Measurements from ENCODE around the gene POMGNT1.

Gene POMGNT1

GRCh38 chr1:46188295-46189030, 9.8 kb downstream of the POMGNT1 start:
- no peak overlapping the region for H3K9ac ChIP-seq (ENCODE audit: low read length)
- no peaks in the 10 kb centered on the region for H3K79me2 ChIP-seq (ENCODE audit: low read length)
- H3K27me3 ChIP-seq (replicated peaks; ENCODE audit: insufficient read depth, low read length) = no peaks in the 10 kb centered on the region
- no peak overlapping the region for H3K27ac ChIP-seq (ENCODE audit: low read length)
- H2AFZ ChIP-seq (ENCODE audit: low read length) = no peak overlapping the region
- no peaks in the 10 kb centered on the region for H3F3A ChIP-seq (ENCODE audit: insufficient read depth, low read length)
- H3K4me1 ChIP-seq (ENCODE audit: low read length) = no peaks in the 10 kb centered on the region
- H3K4me2 ChIP-seq (ENCODE audit: low read depth, low read length) = no peak overlapping the region
- H3K9me3 ChIP-seq (replicated peaks; ENCODE audit: insufficient read depth, low read length) = no peaks in the 10 kb centered on the region
- DNase-seq = no peak
- no peaks in the 10 kb centered on the region for H4K20me1 ChIP-seq (ENCODE audit: insufficient read depth, low read length)
- H3K36me3 ChIP-seq (replicated peaks; ENCODE audit: insufficient read depth, low read length) = no peaks in the 10 kb centered on the region
- no peak for TF ChIP-seq CTCF (IDR thresholded peaks at IDR 0.05; ENCODE audit: low read length)
- no peak for TF ChIP-seq EZH2 (optimal IDR thresholded peaks at IDR 0.05; ENCODE audit: low read depth, low read length)
- TF ChIP-seq EZH2phosphoT487 (IDR thresholded peaks at IDR 0.05; ENCODE audit: low read length) = no peak
- H3K9me2 ChIP-seq (replicated peaks; ENCODE audit: insufficient read depth, low read length) = no peaks in the 10 kb centered on the region
- H3K4me3 ChIP-seq (ENCODE audit: low read length) = no peak overlapping the region

GRCh38 chr1:46187106-46187869, 10.9 kb downstream of the POMGNT1 start:
- Histone ChIP-seq H3K27ac (ENCODE audit: low read length) (no peak overlapping the region), H4K20me1 (ENCODE audit: insufficient read depth, low read length) (no peaks in the 10 kb centered on the region), H3K79me2 (ENCODE audit: low read length) (no peaks in the 10 kb centered on the region), H2AFZ (ENCODE audit: low read length) (no peak overlapping the region), H3K9me3 (replicated peaks; ENCODE audit: insufficient read depth, low read length) (no peaks in the 10 kb centered on the region), H3K4me3 (ENCODE audit: low read length) (no peak overlapping the region), H3K36me3 (replicated peaks; ENCODE audit: insufficient read depth, low read length) (no peaks in the 10 kb centered on the region), H3K27me3 (replicated peaks; ENCODE audit: insufficient read depth, low read length) (no peaks in the 10 kb centered on the region), H3K9ac (ENCODE audit: low read length) (no peak overlapping the region), H3K4me2 (ENCODE audit: low read depth, low read length) (no peak overlapping the region), H3K4me1 (ENCODE audit: low read length) (no peaks in the 10 kb centered on the region), H3K9me2 (replicated peaks; ENCODE audit: insufficient read depth, low read length) (no peaks in the 10 kb centered on the region), H3F3A (ENCODE audit: insufficient read depth, low read length) (no peaks in the 10 kb centered on the region)
- no peak for TF ChIP-seq CTCF (IDR thresholded peaks at IDR 0.05; ENCODE audit: low read length)
- TF ChIP-seq EZH2phosphoT487 (IDR thresholded peaks at IDR 0.05; ENCODE audit: low read length) = no peak
- no peak for TF ChIP-seq EZH2 (optimal IDR thresholded peaks at IDR 0.05; ENCODE audit: low read depth, low read length)
- no peak for DNase-seq

- no peaks in the 10 kb centered on the region for H3K4me1 ChIP-seq (ENCODE audit: low read length)
- no peak overlapping the region for H3K4me3 ChIP-seq (ENCODE audit: low read length)
- no peak for TF ChIP-seq EZH2phosphoT487 (IDR thresholded peaks at IDR 0.05; ENCODE audit: low read length)
- no peak for TF ChIP-seq EZH2 (optimal IDR thresholded peaks at IDR 0.05; ENCODE audit: low read depth, low read length)
- TF ChIP-seq CTCF (IDR thresholded peaks at IDR 0.05; ENCODE audit: low read length) = no peak
- DNase-seq = no peak
- no peaks in the 10 kb centered on the region for H3K36me3 ChIP-seq (replicated peaks; ENCODE audit: insufficient read depth, low read length)
- H2AFZ ChIP-seq (ENCODE audit: low read length) = no peak overlapping the region
- no peak overlapping the region for H3K9ac ChIP-seq (ENCODE audit: low read length)
- no peak overlapping the region for H3K27ac ChIP-seq (ENCODE audit: low read length)
- no peak overlapping the region for H3K4me2 ChIP-seq (ENCODE audit: low read depth, low read length)
- no peaks in the 10 kb centered on the region for H3K79me2 ChIP-seq (ENCODE audit: low read length)
- H4K20me1 ChIP-seq (ENCODE audit: insufficient read depth, low read length) = no peaks in the 10 kb centered on the region
- no peaks in the 10 kb centered on the region for H3K9me3 ChIP-seq (replicated peaks; ENCODE audit: insufficient read depth, low read length)
- H3K9me2 ChIP-seq (replicated peaks; ENCODE audit: insufficient read depth, low read length) = no peaks in the 10 kb centered on the region
- no peaks in the 10 kb centered on the region for H3K27me3 ChIP-seq (replicated peaks; ENCODE audit: insufficient read depth, low read length)
- H3F3A ChIP-seq (ENCODE audit: insufficient read depth, low read length) = no peaks in the 10 kb centered on the region
Measured at GRCh38 chr1:46186076-46186475, 12.2 kb downstream of the POMGNT1 start.

Data from MM.1S (cell line).